GM12878 (cell line): ENCODE results near the gene ANKRD28. TPM values are rescaled to one million over a fixed set of nuclear protein-coding genes. Genes with fewer than 3 reads are reported as not detected.

Experiments
- ATAC-seq: fragments of 200-7000 bp; cut with Tn5 transposase; 3 replicates; pipeline ENCODE4 v1.9.1; 2020; ENCODE audit warnings: mild to moderate bottlenecking, moderate library complexity
- BruUV-seq: library from RNA; stranded (reverse); fragments of 400-500 nt; replicated peaks from 2 replicates; lab custom pipeline; 2021; lab: Mats Ljungman, UMichigan
- CTCF ChIA-PET: fragments of 300-600 bp; sonication (Branson Sonifier 250); formaldehyde crosslinking; extraction: SDS; loops from one replicate; lab custom pipeline; 2021; ENCODE audit warnings: inconsistent platforms; lab: Yijun Ruan, JAX
- POLR2A ChIA-PET: fragments of 350-600 bp; formaldehyde crosslinking; extraction: SDS; loops from one replicate; lab custom pipeline; 2021; ENCODE audit warnings: inconsistent platforms; lab: Charles Lee
- RAD21 ChIA-PET: fragments of 300-600 bp; sonication (Branson Sonifier 250); formaldehyde crosslinking; loops from one replicate; lab custom pipeline; 2023; ENCODE audit warnings: antibody characterized with exemption; ENCODE audit not compliant: unreplicated experiment; lab: Charles Lee
- SMC1A ChIA-PET: fragments of 300-600 bp; sonication (Branson Sonifier 250); formaldehyde crosslinking; loops from one replicate; lab custom pipeline; 2023; ENCODE audit not compliant: unreplicated experiment, uncharacterized antibody; lab: Charles Lee
- DNase-seq: peaks from one replicate; pipeline ENCODE4 v3.0.0-alpha.2; 2011; ENCODE audit warnings: low read depth, low spot score
- FAIRE-seq: peaks from 3 replicates; lab custom pipeline; 2011; peaks lifted over from hg19 to GRCh38; lab: Jason Lieb, UNC
- H2AFZ ChIP-seq: 2 replicates; pipeline ENCODE4 v1.6.0; 2011; ENCODE audit warnings: low read depth, low read length, control low read depth; ENCODE audit not compliant: control insufficient read depth
- H3K27ac ChIP-seq: 2 replicates; pipeline ENCODE4 v1.5.1; 2011; ENCODE audit warnings: control low read depth; ENCODE audit not compliant: control insufficient read depth, insufficient read depth
- H3K27me3 ChIP-seq, 2 experiments: replicated peaks in 1 of 2; 2 replicates each; pipeline versions ENCODE4 v1.6.0 to v1.6.1; 2011; ENCODE audit warnings: low read length in 1 of 2; ENCODE audit not compliant: control insufficient read depth in 2 of 2, insufficient read depth in 2 of 2
- H3K36me3 ChIP-seq, 2 experiments: 2 replicates each; pipeline ENCODE4 v1.5.1; 2011; ENCODE audit warnings: low read length in 1 of 2; ENCODE audit not compliant: control insufficient read depth in 2 of 2, insufficient read depth in 2 of 2
- H3K4me1 ChIP-seq: 2 replicates; pipeline ENCODE4 v1.6.1; 2011; ENCODE audit warnings: mild to moderate bottlenecking, low read length, moderate library complexity, mixed read lengths; ENCODE audit not compliant: control insufficient read depth, insufficient read depth
- H3K4me2 ChIP-seq: 2 replicates; pipeline ENCODE4 v1.6.0; 2011; ENCODE audit warnings: control low read depth; ENCODE audit not compliant: control insufficient read depth, insufficient read depth
- H3K4me3 ChIP-seq: fragments of 200-600 bp; sonication (generic); 2 replicates; pipeline ENCODE4 v1.5.1; 2016
- H3K79me2 ChIP-seq: 2 replicates; pipeline ENCODE4 v1.6.0; 2011; ENCODE audit warnings: low read length; ENCODE audit not compliant: control insufficient read depth, insufficient read depth
- H3K9ac ChIP-seq: 2 replicates; pipeline ENCODE4 v1.8.0; 2011; ENCODE audit warnings: low read length, control low read depth, mixed read lengths; ENCODE audit not compliant: control insufficient read depth, insufficient read depth
- H3K9me3 ChIP-seq: replicated peaks from 3 replicates; pipeline ENCODE4 v1.5.1; 2011; ENCODE audit warnings: mild to moderate bottlenecking, low read length; ENCODE audit not compliant: control insufficient read depth, insufficient read depth
- H4K20me1 ChIP-seq: 2 replicates; pipeline ENCODE4 v1.6.0; 2011; ENCODE audit not compliant: control insufficient read depth, insufficient read depth
- ASH2L ChIP-seq: fragments of 300-600, 200-600 bp; sonication (generic); IDR thresholded peaks from 2 replicates; pipeline ENCODE4 v1.6.1; 2017; ENCODE audit warnings: low read depth, mild to moderate bottlenecking, borderline replicate concordance
- BHLHE40 ChIP-seq, 2 experiments: fragments of 450-650 bp in 1 of 2; IDR thresholded peaks; 2 replicates each; pipeline ENCODE4 v1.6.1; 2011 to 2017; ENCODE audit warnings: low read depth in 2 of 2, borderline replicate concordance in 1 of 2, improper control_type of control experiment in 1 of 2, low read length in 1 of 2, mild to moderate bottlenecking in 1 of 2
- CHD4 ChIP-seq: fragments of 200-600 bp; sonication (generic); IDR thresholded peaks from 2 replicates; pipeline ENCODE4 v1.6.1; 2016; ENCODE audit warnings: mild to moderate bottlenecking
- IRF5 ChIP-seq: fragments of 450-650 bp; IDR thresholded peaks from 2 replicates; pipeline ENCODE4 v1.6.1; 2017; ENCODE audit warnings: borderline replicate concordance
- MYB ChIP-seq: fragments of 150-350 bp; IDR thresholded peaks from 2 replicates; pipeline ENCODE4 v1.6.1; 2014; ENCODE audit warnings: mild to moderate bottlenecking, low read depth, low read length, borderline replicate concordance
- NFIC ChIP-seq: IDR thresholded peaks from 2 replicates; pipeline ENCODE4 v1.6.1; 2012; ENCODE audit warnings: low read depth, mild to moderate bottlenecking, inconsistent platforms, low read length, moderate library complexity
- NKRF ChIP-seq: fragments of 450-650 bp; conservative IDR thresholded peaks from 2 replicates; pipeline ENCODE4 v1.6.1; 2017; ENCODE audit warnings: mild to moderate bottlenecking, moderate library complexity
- NR2C1 ChIP-seq: fragments of 450-650 bp; IDR thresholded peaks from 2 replicates; pipeline ENCODE4 v1.6.1; 2017; ENCODE audit warnings: antibody characterized with exemption, mild to moderate bottlenecking, moderate library complexity
- SREBF1 ChIP-seq: IDR thresholded peaks from 2 replicates; pipeline ENCODE4 v1.6.1; 2012; ENCODE audit warnings: mild to moderate bottlenecking, low read length
- TARDBP ChIP-seq: IDR thresholded peaks from 2 replicates; pipeline ENCODE4 v1.6.1; 2016; ENCODE audit warnings: borderline replicate concordance
- WGBS: methylation state at CpG from one replicate; pipeline ENCODE4 v1.1.6; 2016; ENCODE audit warnings: low lambda C conversion rate; ENCODE audit not compliant: insufficient replicate concordance, insufficient coverage; ENCODE audit errors: missing lambda C conversion rate; 5-methylcytosine and 5-hydroxymethylcytosine counted together
- in situ Hi-C: fragments of 300-500 bp; cut with MboI; formaldehyde crosslinking; loops from 9 replicates; pipeline ENCODE4 v1.14.3; 2018; ENCODE audit warnings: mixed read lengths
- intact Hi-C: fragments of 100-400 bp; cut with micrococcal nuclease; formaldehyde crosslinking; loops from one replicate; pipeline ENCODE4 v1.14.2; 2022; ENCODE audit not compliant: unreplicated experiment
- polyA plus RNA-seq, 11 experiments: library from polyadenylated mRNA; depleted of rRNA in 4 of 11; unstranded in 6 of 11; stranded (reverse) in 5 of 11; fragments of >200 nt; fragmentation: Nextera tagmentation in 4 of 11; fragmentation: Illumina TruSeq in 1 of 11; extraction: Ambion mirVana in 4 of 11; extraction: Trizol in 1 of 11; gene quantifications; 1 replicate in 1 of 11; 2 replicates in 10 of 11; pipeline versions ENCODE4 v1.2.1 to v1.2.3, GENCODE V29; 2011 to 2016; ENCODE audit warnings: inconsistent platforms in 2 of 11, missing spikeins in 2 of 11, low read depth in 1 of 11
- total RNA-seq, 4 experiments: library from RNA; depleted of rRNA in 3 of 4; stranded (reverse); fragments of >200 nt in 3 of 4; fragmentation: Illumina TruSeq in 1 of 4; extraction: Trizol in 1 of 4; gene quantifications; 2 replicates each; pipeline versions ENCODE4 v1.2.1 to v1.2.3, GENCODE V29; 2013 to 2021
- TF ChIP-seq, protein P1 (sequence below): IDR thresholded peaks from 2 replicates; pipeline ENCODE4 v1.6.1; 2012; ENCODE audit warnings: mild to moderate bottlenecking, low read depth, low read length
- TF ChIP-seq, protein P2 (sequence below): fragments of 450-650 bp; IDR thresholded peaks from 2 replicates; pipeline ENCODE4 v1.6.1; 2017; ENCODE audit warnings: mild to moderate bottlenecking, low read depth, inconsistent platforms; ENCODE audit not compliant: poor library complexity, severe bottlenecking

The ANKRD28 gene
- total and polyA plus RNA-seq, 10 of the 15 experiments (the other 5 are each of a cell fraction or from before 2014, with no cell fraction given): 11.2 to 105 (median 38.3) TPM

DNA sequence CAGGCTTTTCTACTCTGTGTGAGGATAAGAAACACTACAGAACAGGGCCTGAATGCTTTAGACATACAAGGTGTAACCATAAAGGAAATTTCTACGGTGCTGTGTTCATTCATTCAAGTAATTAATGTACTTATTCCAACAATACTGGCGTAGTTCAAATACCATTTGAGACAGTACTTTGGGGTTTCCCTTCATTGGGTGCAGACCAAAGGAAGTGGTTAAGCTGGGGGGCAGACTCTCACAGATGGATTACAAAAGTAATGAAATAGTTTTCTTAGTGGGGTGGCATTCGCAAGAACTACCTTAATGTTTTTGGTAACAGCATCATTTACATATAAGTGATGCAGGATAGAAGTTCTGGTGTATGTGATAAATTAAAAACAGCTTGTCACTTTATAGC is 130.3 kb downstream of the ANKRD28 start (continued):
- TF ChIP-seq, protein P1, sequence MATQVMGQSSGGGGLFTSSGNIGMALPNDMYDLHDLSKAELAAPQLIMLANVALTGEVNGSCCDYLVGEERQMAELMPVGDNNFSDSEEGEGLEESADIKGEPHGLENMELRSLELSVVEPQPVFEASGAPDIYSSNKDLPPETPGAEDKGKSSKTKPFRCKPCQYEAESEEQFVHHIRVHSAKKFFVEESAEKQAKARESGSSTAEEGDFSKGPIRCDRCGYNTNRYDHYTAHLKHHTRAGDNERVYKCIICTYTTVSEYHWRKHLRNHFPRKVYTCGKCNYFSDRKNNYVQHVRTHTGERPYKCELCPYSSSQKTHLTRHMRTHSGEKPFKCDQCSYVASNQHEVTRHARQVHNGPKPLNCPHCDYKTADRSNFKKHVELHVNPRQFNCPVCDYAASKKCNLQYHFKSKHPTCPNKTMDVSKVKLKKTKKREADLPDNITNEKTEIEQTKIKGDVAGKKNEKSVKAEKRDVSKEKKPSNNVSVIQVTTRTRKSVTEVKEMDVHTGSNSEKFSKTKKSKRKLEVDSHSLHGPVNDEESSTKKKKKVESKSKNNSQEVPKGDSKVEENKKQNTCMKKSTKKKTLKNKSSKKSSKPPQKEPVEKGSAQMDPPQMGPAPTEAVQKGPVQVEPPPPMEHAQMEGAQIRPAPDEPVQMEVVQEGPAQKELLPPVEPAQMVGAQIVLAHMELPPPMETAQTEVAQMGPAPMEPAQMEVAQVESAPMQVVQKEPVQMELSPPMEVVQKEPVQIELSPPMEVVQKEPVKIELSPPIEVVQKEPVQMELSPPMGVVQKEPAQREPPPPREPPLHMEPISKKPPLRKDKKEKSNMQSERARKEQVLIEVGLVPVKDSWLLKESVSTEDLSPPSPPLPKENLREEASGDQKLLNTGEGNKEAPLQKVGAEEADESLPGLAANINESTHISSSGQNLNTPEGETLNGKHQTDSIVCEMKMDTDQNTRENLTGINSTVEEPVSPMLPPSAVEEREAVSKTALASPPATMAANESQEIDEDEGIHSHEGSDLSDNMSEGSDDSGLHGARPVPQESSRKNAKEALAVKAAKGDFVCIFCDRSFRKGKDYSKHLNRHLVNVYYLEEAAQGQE: no peak
- no peak for TF ChIP-seq CHD4
- TF ChIP-seq, all 136 proteins: peak for 12

- DNase-seq (no peak), FAIRE-seq (no peak), ATAC-seq (no peak)
- RAD21 ChIA-PET: interaction anchor here (0.6 to 1.7 kb wide), 5 partner anchors 12 to 382 kb away, joined by 3 to 12 read pairs (median 3); no protein-coding TSS in a partner anchor
- Histone ChIP-seq H2AFZ (no peak overlapping the region), H3K27me3 (no peaks in the 10 kb centered on the region), H3K27ac (no peak overlapping the region), H3K79me2 (no peaks in the 10 kb centered on the region), H3K4me3 (no peak overlapping the region), H3K9ac (no peak overlapping the region), H3K36me3 (peaks cover 0 to 9% of the 10 kb centered on the region in 2 experiments; a peak in 2 of 4 replicates), H3K4me2 (no peak overlapping the region), H3K4me1 (peaks cover 3% of the 10 kb centered on the region; the same call in 1 of the 2 replicates), H4K20me1 (no peaks in the 10 kb centered on the region), H3K9me3 (no peaks in the 10 kb centered on the region; the same call in 2 of the 3 replicates)
- SMC1A ChIA-PET: interaction anchor here (0.9 to 2.7 kb wide), 7 partner anchors 9 to 109 kb away, joined by 3 to 16 read pairs (median 5); no protein-coding TSS in a partner anchor
- CTCF ChIA-PET: interaction anchor here (1.4 to 1.6 kb wide), 2 partner anchors 33 to 48 kb away, joined by 4 to 5 read pairs; no protein-coding TSS in a partner anchor
- WGBS: 84% methylated on average over 5 of the region's 5 CpGs
- no TSS peak for BruUV-seq
- intact Hi-C loops: loop anchor here (5.0 kb wide), 1 partner anchor 34 kb away; no protein-coding TSS in a partner anchor
- in situ Hi-C loops: no loop called here
- POLR2A ChIA-PET: interaction anchor here (1.8 kb wide), 1 partner anchor 30 kb away, joined by 4 read pairs; no protein-coding TSS in a partner anchor
- TF ChIP-seq NR2C1 (no peak), NFIC (no peak), CHD4 (no peak), TARDBP (no peak), IRF5 (no peak), NKRF (no peak), BHLHE40 (IDR thresholded peaks at IDR 0.05; ENCODE audit: borderline replicate concordance in 1 of 2, low read depth in 2 of 2, low read length in 1 of 2) (no peak), ASH2L (no peak), MYB (no peak), SREBF1 (no peak)
- TF ChIP-seq, protein P2, sequence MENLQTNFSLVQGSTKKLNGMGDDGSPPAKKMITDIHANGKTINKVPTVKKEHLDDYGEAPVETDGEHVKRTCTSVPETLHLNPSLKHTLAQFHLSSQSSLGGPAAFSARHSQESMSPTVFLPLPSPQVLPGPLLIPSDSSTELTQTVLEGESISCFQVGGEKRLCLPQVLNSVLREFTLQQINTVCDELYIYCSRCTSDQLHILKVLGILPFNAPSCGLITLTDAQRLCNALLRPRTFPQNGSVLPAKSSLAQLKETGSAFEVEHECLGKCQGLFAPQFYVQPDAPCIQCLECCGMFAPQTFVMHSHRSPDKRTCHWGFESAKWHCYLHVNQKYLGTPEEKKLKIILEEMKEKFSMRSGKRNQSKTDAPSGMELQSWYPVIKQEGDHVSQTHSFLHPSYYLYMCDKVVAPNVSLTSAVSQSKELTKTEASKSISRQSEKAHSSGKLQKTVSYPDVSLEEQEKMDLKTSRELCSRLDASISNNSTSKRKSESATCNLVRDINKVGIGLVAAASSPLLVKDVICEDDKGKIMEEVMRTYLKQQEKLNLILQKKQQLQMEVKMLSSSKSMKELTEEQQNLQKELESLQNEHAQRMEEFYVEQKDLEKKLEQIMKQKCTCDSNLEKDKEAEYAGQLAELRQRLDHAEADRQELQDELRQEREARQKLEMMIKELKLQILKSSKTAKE: no peak
Observed at GRCh38 chr3:15666277-15666676, 131.5 kb downstream of the ANKRD28 start.
